HCT116 (cell line): ENCODE measurements around the gene PNMT. TPM values are rescaled to one million over a fixed set of nuclear protein-coding genes. Genes with fewer than 3 reads are reported as not detected.

Experiments used
- ATAC-seq: fragments of 200-7000 bp; cut with Tn5 transposase; 2 replicates; pipeline ENCODE4 v1.9.1; 2020; ENCODE audit warnings: mild to moderate bottlenecking, moderate library complexity
- BruUV-seq: library from RNA; stranded (reverse); fragments of 400-500 nt; replicated peaks from 2 replicates; lab custom pipeline; 2021; lab: Mats Ljungman, UMichigan
- CTCF ChIA-PET: fragments of 300-600 bp; sonication (Branson Sonifier 250); formaldehyde crosslinking; loops from one replicate; lab custom pipeline; 2021; ENCODE audit warnings: antibody characterized with exemption; lab: Charles Lee
- POLR2A ChIA-PET: fragments of 300-600, 350-600 bp; sonication (Branson Sonifier 250); formaldehyde crosslinking; loops from one replicate; lab custom pipeline; 2021; ENCODE audit warnings: antibody characterized with exemption; lab: Charles Lee
- RAD21 ChIA-PET, 2 experiments: fragments of 300-600 bp; sonication (Branson Sonifier 250); formaldehyde crosslinking; loops; one replicate each; lab custom pipeline; 2023; ENCODE audit warnings: low total read pairs in 2 of 2; ENCODE audit not compliant: uncharacterized antibody in 2 of 2, unreplicated experiment in 2 of 2, low non-redundant PET in 1 of 2; lab: Charles Lee
- DNase-seq: peaks from one replicate; pipeline ENCODE4 v3.0.0-alpha.2; 2010; ENCODE audit warnings: low read depth, low spot score
- H2AFZ ChIP-seq: fragments of 200-600 bp; shearing (Covaris generic), sonication (generic); 2 replicates; pipeline ENCODE4 v1.6.1; 2017; ENCODE audit warnings: low read depth, mixed run types, mixed read lengths, antibody characterized with exemption, low read length; ENCODE audit not compliant: poor library complexity, severe bottlenecking
- H3K27ac ChIP-seq: 2 replicates; pipeline ENCODE4 v1.5.1; 2012; ENCODE audit warnings: low read depth, low read length
- H3K27me3 ChIP-seq: fragments of 200-600 bp; sonication (generic); 2 replicates; pipeline ENCODE4 v1.6.1; 2016; ENCODE audit warnings: mixed run types, low read length, mixed read lengths; ENCODE audit not compliant: insufficient read depth
- H3K36me3 ChIP-seq, 2 experiments: fragments of 200-500 bp in 1 of 2; fragments of 200-600 bp in 1 of 2; sonication (Bioruptor generic) in 1 of 2; sonication (generic) in 1 of 2; 2 replicates each; pipeline versions ENCODE4 v1.5.1 to v1.6.1; 2014 to 2016; ENCODE audit warnings: low read length in 2 of 2, inconsistent platforms in 1 of 2, mixed read lengths in 1 of 2, mixed run types in 1 of 2; ENCODE audit not compliant: insufficient read depth in 2 of 2, control insufficient read depth in 1 of 2
- H3K4me1 ChIP-seq, 2 experiments: fragments of 200-600 bp in 1 of 2; sonication (generic) in 1 of 2; 2 replicates each; pipeline versions ENCODE4 v1.5.1 to v1.6.1; 2012 to 2017; ENCODE audit warnings: low read length in 2 of 2, inconsistent platforms in 1 of 2, mild to moderate bottlenecking in 1 of 2, mixed read lengths in 1 of 2, mixed run types in 1 of 2, moderate library complexity in 1 of 2; ENCODE audit not compliant: insufficient read depth in 2 of 2, control insufficient read depth in 1 of 2
- H3K4me2 ChIP-seq: fragments of 200-600 bp; sonication (generic); 2 replicates; pipeline ENCODE4 v1.6.1; 2017; ENCODE audit warnings: mixed run types, low read length, mixed read lengths
- H3K4me3 ChIP-seq, 2 experiments: fragments of 200-600 bp in 1 of 2; sonication (generic) in 1 of 2; replicated peaks in 1 of 2; 2 replicates each; pipeline ENCODE4 v1.5.1; 2011 to 2016; ENCODE audit warnings: low read length in 2 of 2, control low read depth in 1 of 2, low read depth in 1 of 2, mild to moderate bottlenecking in 1 of 2, mixed read lengths in 1 of 2, mixed run types in 1 of 2
- H3K79me2 ChIP-seq: fragments of 200-600 bp; sonication (generic); 2 replicates; pipeline ENCODE4 v1.6.1; 2017; ENCODE audit warnings: mild to moderate bottlenecking, mixed run types, low read length, moderate library complexity, mixed read lengths; ENCODE audit not compliant: insufficient read depth
- H3K9ac ChIP-seq: fragments of 200-600 bp; sonication (generic); 2 replicates; pipeline ENCODE4 v1.6.1; 2016; ENCODE audit warnings: low read length, mixed read lengths
- H3K9me2 ChIP-seq: fragments of 200-600 bp; sonication (generic), shearing (Covaris generic); 2 replicates; pipeline ENCODE4 v1.6.1; 2017; ENCODE audit warnings: mixed run types, mild to moderate bottlenecking, moderate library complexity; ENCODE audit not compliant: insufficient read depth
- H3K9me3 ChIP-seq, 2 experiments: fragments of 200-500 bp in 1 of 2; fragments of 200-600 bp in 1 of 2; sonication (Bioruptor generic) in 1 of 2; sonication (generic) in 1 of 2; 2 replicates each; pipeline ENCODE4 v1.6.1; 2014 to 2017; ENCODE audit warnings: low read length in 2 of 2, mixed read lengths in 2 of 2, inconsistent platforms in 1 of 2, low read depth in 1 of 2, mild to moderate bottlenecking in 1 of 2, mixed run types in 1 of 2, moderate library complexity in 1 of 2; ENCODE audit not compliant: control insufficient read depth in 1 of 2, insufficient read depth in 1 of 2
- H4K20me1 ChIP-seq: fragments of 200-600 bp; sonication (generic), shearing (Covaris generic); 2 replicates; pipeline ENCODE4 v1.6.1; 2017; ENCODE audit warnings: mixed run types, mild to moderate bottlenecking, moderate library complexity; ENCODE audit not compliant: insufficient read depth
- CEBPB ChIP-seq: IDR thresholded peaks from 2 replicates; pipeline ENCODE4 v1.6.1; 2012; ENCODE audit warnings: low read depth
- CTCF ChIP-seq, 3 experiments: fragments of 200-600 bp in 1 of 3; sonication (generic) in 1 of 3; IDR thresholded peaks in 2 of 3; conservative IDR thresholded peaks in 1 of 3; 2 replicates each; pipeline ENCODE4 v1.5.1; 2012 to 2017; ENCODE audit warnings: low read depth in 2 of 3, low read length in 2 of 3, antibody characterized with exemption in 1 of 3, borderline replicate concordance in 1 of 3, control low read depth in 1 of 3, mild to moderate bottlenecking in 1 of 3, mixed read lengths in 1 of 3, mixed run types in 1 of 3, moderate library complexity in 1 of 3; ENCODE audit not compliant: insufficient read depth in 1 of 3
- EGR1 ChIP-seq: IDR thresholded peaks from 2 replicates; pipeline ENCODE4 v1.6.1; 2012; ENCODE audit warnings: low read depth
- EZH2 ChIP-seq: fragments of 200-600 bp; sonication (generic); IDR thresholded peaks from 2 replicates; pipeline ENCODE4 v1.6.1; 2017; ENCODE audit warnings: antibody characterized with exemption, mixed run types
- MAX ChIP-seq: IDR thresholded peaks from 2 replicates; pipeline ENCODE4 v1.6.1; 2012
- POLR2A ChIP-seq: IDR thresholded peaks from 2 replicates; pipeline ENCODE4 v1.7.0; 2011; ENCODE audit warnings: borderline replicate concordance; ENCODE audit not compliant: insufficient read depth, insufficient read length; ENCODE audit errors: extremely low read depth
- ZBTB33 ChIP-seq: IDR thresholded peaks from 2 replicates; pipeline ENCODE4 v1.6.1; 2011; ENCODE audit warnings: mild to moderate bottlenecking, low read length, moderate library complexity; ENCODE audit not compliant: insufficient replicate concordance; ENCODE audit errors: extremely low read depth
- intact Hi-C: fragments of 100-400 bp; cut with micrococcal nuclease; formaldehyde crosslinking; loops from 2 replicates; pipeline ENCODE4 v1.10.0; 2022
- total RNA-seq: library from RNA; stranded (reverse); gene quantifications from one replicate; pipeline ENCODE4 v1.2.1, GENCODE V29; 2021; ENCODE audit not compliant: unreplicated experiment
- TF ChIP-seq, protein P1 (sequence below): IDR thresholded peaks from 2 replicates; pipeline ENCODE4 v1.6.1; 2012; ENCODE audit warnings: low read depth

The PNMT gene
- total RNA-seq, 1 experiment from 2014 or later, result not detected

- peaks cover 4 to 21% of the 10 kb centered on the region in 2 experiments; a peak in 2 of 4 replicates for H3K36me3 ChIP-seq
- intact Hi-C loops, result no loop called here
- peaks cover 29 to 41% of the 10 kb centered on the region in 2 experiments for H3K4me1 ChIP-seq
- TF ChIP-seq POLR2A (no peak), CTCF (IDR thresholded peaks at IDR 0.05 in 2 of 3, conservative IDR thresholded peaks at IDR 0.05 in 1 of 3; ENCODE audit: borderline replicate concordance in 1 of 3, insufficient read depth in 1 of 3, low read depth in 2 of 3, low read length in 2 of 3) (no peak), CEBPB (no peak), EGR1 (no peak), EZH2 (no peak), MAX (no peak), ZBTB33 (no peak)
- TF ChIP-seq, protein P1, sequence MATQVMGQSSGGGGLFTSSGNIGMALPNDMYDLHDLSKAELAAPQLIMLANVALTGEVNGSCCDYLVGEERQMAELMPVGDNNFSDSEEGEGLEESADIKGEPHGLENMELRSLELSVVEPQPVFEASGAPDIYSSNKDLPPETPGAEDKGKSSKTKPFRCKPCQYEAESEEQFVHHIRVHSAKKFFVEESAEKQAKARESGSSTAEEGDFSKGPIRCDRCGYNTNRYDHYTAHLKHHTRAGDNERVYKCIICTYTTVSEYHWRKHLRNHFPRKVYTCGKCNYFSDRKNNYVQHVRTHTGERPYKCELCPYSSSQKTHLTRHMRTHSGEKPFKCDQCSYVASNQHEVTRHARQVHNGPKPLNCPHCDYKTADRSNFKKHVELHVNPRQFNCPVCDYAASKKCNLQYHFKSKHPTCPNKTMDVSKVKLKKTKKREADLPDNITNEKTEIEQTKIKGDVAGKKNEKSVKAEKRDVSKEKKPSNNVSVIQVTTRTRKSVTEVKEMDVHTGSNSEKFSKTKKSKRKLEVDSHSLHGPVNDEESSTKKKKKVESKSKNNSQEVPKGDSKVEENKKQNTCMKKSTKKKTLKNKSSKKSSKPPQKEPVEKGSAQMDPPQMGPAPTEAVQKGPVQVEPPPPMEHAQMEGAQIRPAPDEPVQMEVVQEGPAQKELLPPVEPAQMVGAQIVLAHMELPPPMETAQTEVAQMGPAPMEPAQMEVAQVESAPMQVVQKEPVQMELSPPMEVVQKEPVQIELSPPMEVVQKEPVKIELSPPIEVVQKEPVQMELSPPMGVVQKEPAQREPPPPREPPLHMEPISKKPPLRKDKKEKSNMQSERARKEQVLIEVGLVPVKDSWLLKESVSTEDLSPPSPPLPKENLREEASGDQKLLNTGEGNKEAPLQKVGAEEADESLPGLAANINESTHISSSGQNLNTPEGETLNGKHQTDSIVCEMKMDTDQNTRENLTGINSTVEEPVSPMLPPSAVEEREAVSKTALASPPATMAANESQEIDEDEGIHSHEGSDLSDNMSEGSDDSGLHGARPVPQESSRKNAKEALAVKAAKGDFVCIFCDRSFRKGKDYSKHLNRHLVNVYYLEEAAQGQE, result no peak
- no peaks in the 10 kb centered on the region for H3K9me2 ChIP-seq
- H3K4me3 ChIP-seq, result no peak overlapping the region
- H3K9me3 ChIP-seq, result no peaks in the 10 kb centered on the region
- ChIA-PET POLR2A (no interaction called here), RAD21 (no interaction called here), CTCF (no interaction called here)
- no peak overlapping the region for H3K9ac ChIP-seq
- ATAC-seq, result no peak
- H3K4me2 ChIP-seq, result no peak overlapping the region
- H4K20me1 ChIP-seq, result no peaks in the 10 kb centered on the region
- H3K27me3 ChIP-seq, result no peaks in the 10 kb centered on the region
- no peak overlapping the region for H2AFZ ChIP-seq
- H3K79me2 ChIP-seq, result peaks cover 44% of the 10 kb centered on the region
- no peak for DNase-seq
- no peak overlapping the region for H3K27ac ChIP-seq
- no TSS peak for BruUV-seq
These were observed 38.7 kb downstream of the PNMT start for GRCh38 chr17:39706921-39707337.
